ENCODE results near the gene SORCS2.

GRCh38 chr4:7641712-7642111 lies 449.4 kb downstream of the SORCS2 start:
- TF ChIP-seq SIN3A (IDR thresholded peaks at IDR 0.05; ENCODE audit: borderline replicate concordance, insufficient read depth, low read length) (no peak), TAF1 (IDR thresholded peaks at IDR 0.05; ENCODE audit: borderline replicate concordance, insufficient read depth, low read length) (no peak)

Measured in PFSK-1 (cell line).